ENCODE measurements around the gene PRPSAP1. TPM values are rescaled to one million over a fixed set of nuclear protein-coding genes. Genes with fewer than 3 reads are reported as not detected.

The PRPSAP1 gene
- total RNA-seq, 1 donor from 2014 or later, result 48.8 TPM

Other genes with a start within 250 kb of the PRPSAP1 start
- gene FOXJ1, start 212.7 kb downstream of the PRPSAP1 start, total RNA-seq, result 0.22 and 0.32 TPM in 2 replicates
- gene RNF157, start 113.4 kb downstream of the PRPSAP1 start, total RNA-seq, result 104 and 107 TPM in 2 replicates
- gene UBALD2, start 88.6 kb downstream of the PRPSAP1 start, total RNA-seq, result 287 and 292 TPM in 2 replicates
- gene QRICH2, start 45.6 kb downstream of the PRPSAP1 start, total RNA-seq, result 4.2 and 5.1 TPM in 2 replicates
- 2.3 and 2.5 TPM in 2 replicates for gene SPHK1, start 30.7 kb upstream of the PRPSAP1 start, total RNA-seq
- 41.2 and 41.9 TPM in 2 replicates for gene UBE2O, start 99.2 kb upstream of the PRPSAP1 start, total RNA-seq
- gene AANAT, start 113.7 kb upstream of the PRPSAP1 start, total RNA-seq, result not detected in 2 replicates
- 94.0 and 97.1 TPM in 2 replicates for gene RHBDF2, start 147.5 kb upstream of the PRPSAP1 start, total RNA-seq
- gene CYGB, start 183.8 kb upstream of the PRPSAP1 start, total RNA-seq, result 0.29 TPM in 2 replicates
- gene PRCD, start 186.1 kb upstream of the PRPSAP1 start, total RNA-seq, result not detected in 2 replicates
- not detected in 2 replicates for gene ST6GALNAC2, start 231.9 kb upstream of the PRPSAP1 start, total RNA-seq

Data from T-helper 1 cell treated with Interleukin-12 subunit alpha and Interleukin-12 subunit beta and Interleukin-4 antibody, amounts not matched to agents 30 ng/mL and 1 ng/mL, for 36 hours (primary cell).